Naive thymus-derived CD4-positive, alpha-beta T cell (primary cell): ENCODE results near the gene ATP5PD. TPM values are rescaled to one million over a fixed set of nuclear protein-coding genes. Genes with fewer than 3 reads are reported as not detected.

ENCODE experiments used
- ATAC-seq: fragments of 150-1000 bp; cut with Tn5 transposase; 2 replicates; pipeline ENCODE4 v1.10.0; 2021; ENCODE audit warnings: mild to moderate bottlenecking, moderate library complexity
- CTCF ChIA-PET: fragments of 350-600 bp; sonication (Branson Sonifier 250); formaldehyde crosslinking; loops from one replicate; lab custom pipeline; 2021; ENCODE audit warnings: antibody characterized with exemption; lab: Charles Lee
- POLR2A ChIA-PET: fragments of 350-600 bp; sonication (Branson Sonifier 250); formaldehyde crosslinking; loops from one replicate; lab custom pipeline; 2021; ENCODE audit warnings: antibody characterized with exemption, inconsistent platforms; lab: Charles Lee
- DNase-seq, 9 donors: peaks; one replicate each; pipeline versions ENCODE4 v3.0.0 to v3.0.0-alpha.2; 2020 to 2022; ENCODE audit warnings: mixed read lengths in 1 of 9
- H3K27ac ChIP-seq: one replicate; pipeline ENCODE4 v1.7.0; 2013; ENCODE audit warnings: mild to moderate bottlenecking, low read depth, low read length, moderate library complexity
- H3K27me3 ChIP-seq, 2 donors: one replicate each; pipeline ENCODE4 v1.7.0; 2013; ENCODE audit warnings: low read length in 2 of 2, mild to moderate bottlenecking in 2 of 2, moderate library complexity in 2 of 2; ENCODE audit not compliant: control insufficient read depth in 2 of 2, insufficient read depth in 2 of 2
- H3K36me3 ChIP-seq, 3 experiments: 1 replicate in 2 of 3; 2 replicates in 1 of 3; pipeline ENCODE4 v1.7.0; 2013; ENCODE audit warnings: low read length in 3 of 3, mild to moderate bottlenecking in 3 of 3, moderate library complexity in 1 of 3; ENCODE audit not compliant: insufficient read depth in 3 of 3, control insufficient read depth in 2 of 3
- H3K4me1 ChIP-seq, 2 donors: one replicate each; pipeline ENCODE4 v1.7.0; 2013; ENCODE audit warnings: low read length in 2 of 2, mild to moderate bottlenecking in 2 of 2, moderate library complexity in 1 of 2; ENCODE audit not compliant: control insufficient read depth in 2 of 2, insufficient read depth in 2 of 2
- H3K4me3 ChIP-seq: 2 replicates; pipeline ENCODE4 v1.7.0; 2013; ENCODE audit warnings: mild to moderate bottlenecking, low read length
- H3K9me3 ChIP-seq, 3 experiments: 1 replicate in 2 of 3; 2 replicates in 1 of 3; pipeline ENCODE4 v1.7.0; 2013; ENCODE audit warnings: low read length in 3 of 3; ENCODE audit not compliant: control insufficient read depth in 2 of 3
- H3K27ac Mint-ChIP-seq, 9 donors: one replicate each; pipeline ENCODE4 v1.8.0; 2020 to 2022; ENCODE audit warnings: mixed read lengths in 9 of 9, mild to moderate bottlenecking in 8 of 9, moderate library complexity in 5 of 9, inconsistent platforms in 2 of 9
- H3K27me3 Mint-ChIP-seq, 5 donors: one replicate each; pipeline ENCODE4 v1.8.0; 2021 to 2022; ENCODE audit warnings: mixed read lengths in 5 of 5, mild to moderate bottlenecking in 1 of 5
- H3K36me3 Mint-ChIP-seq, 5 donors: one replicate each; pipeline ENCODE4 v1.8.0; 2020 to 2022; ENCODE audit warnings: mixed read lengths in 5 of 5, mild to moderate bottlenecking in 3 of 5, inconsistent platforms in 1 of 5
- H3K4me1 Mint-ChIP-seq, 7 donors: one replicate each; pipeline ENCODE4 v1.8.0; 2020 to 2022; ENCODE audit warnings: mixed read lengths in 7 of 7, mild to moderate bottlenecking in 3 of 7, inconsistent platforms in 1 of 7
- H3K4me3 Mint-ChIP-seq, 10 donors: one replicate each; pipeline ENCODE4 v1.8.0; 2020 to 2022; ENCODE audit warnings: mild to moderate bottlenecking in 10 of 10, mixed read lengths in 10 of 10, moderate library complexity in 6 of 10, inconsistent platforms in 2 of 10
- H3K9me3 Mint-ChIP-seq, 11 donors: one replicate each; pipeline ENCODE4 v1.8.0; 2020 to 2022; ENCODE audit warnings: mixed read lengths in 11 of 11, mild to moderate bottlenecking in 4 of 11, inconsistent platforms in 1 of 11, moderate library complexity in 1 of 11
- intact Hi-C, 2 donors: fragments of 100-400 bp; cut with micrococcal nuclease; formaldehyde crosslinking; loops; one replicate each; pipeline ENCODE4 v1.15.1; 2023
- polyA plus RNA-seq, 2 donors: library from polyadenylated mRNA; unstranded; fragments of 300-500 nt; fragmentation: Illumina TruSeq; gene quantifications; one replicate each; pipeline ENCODE4 v1.2.3, GENCODE V29; 2021
- total RNA-seq, 6 experiments: library from RNA in 5 of 6; stranded (reverse) in 5 of 6; gene quantifications; 1 replicate in 5 of 6; 2 replicates in 1 of 6; pipeline ENCODE4 v1.2.3 and lab custom pipeline; 2021 to 2026

ATP5PD gene
- total and polyA plus RNA-seq, 7 experiments from 2014 or later: 113 to 478 (median 167) TPM

GRCh38 chr17:75086496-75087181, 39.9 kb upstream of the ATP5PD start:
- H3K27me3 ChIP-seq: no peaks in the 10 kb centered on the region
- H3K9me3 Mint-ChIP-seq: peaks cover 0 to 2% (median 0%) of the 10 kb centered on the region in 11 donors
- ATAC-seq (no peak), DNase-seq (no peak)
- no peaks in the 10 kb centered on the region for H3K36me3 ChIP-seq
- POLR2A ChIA-PET: interaction anchor here (1.1 to 3.4 kb wide), 7 partner anchors 10 to 39 kb away, joined by 3 to 20 read pairs (median 7); partner anchors contain the start of genes ARMC7, ATP5PD and KCTD2
- CTCF ChIA-PET: no interaction called here
- H3K4me3 Mint-ChIP-seq: peak overlapping the region; percentile 46 to 90 (median 83)
- peak overlapping the region; percentile 1 to 93 (median 89) for H3K27ac Mint-ChIP-seq
- H3K27ac ChIP-seq: no peak overlapping the region
- H3K9me3 ChIP-seq: no peaks in the 10 kb centered on the region
- H3K36me3 Mint-ChIP-seq: no peaks in the 10 kb centered on the region
- intact Hi-C loops: loop anchor here in 1 of 2 donors (2.0 to 5.0 kb wide), 3 partner anchors 22 to 52 kb away; partner anchors contain the start of genes ARMC7, ATP5PD and KCTD2
- H3K4me3 ChIP-seq: no peak overlapping the region
- H3K4me1 ChIP-seq: peaks cover 6 to 29% of the 10 kb centered on the region in 2 donors
- H3K27me3 Mint-ChIP-seq: peaks cover 0 to 3% (median 0%) of the 10 kb centered on the region in 5 donors
- peaks cover 48 to 66% (median 53%) of the 10 kb centered on the region in 7 donors for H3K4me1 Mint-ChIP-seq

DNA sequence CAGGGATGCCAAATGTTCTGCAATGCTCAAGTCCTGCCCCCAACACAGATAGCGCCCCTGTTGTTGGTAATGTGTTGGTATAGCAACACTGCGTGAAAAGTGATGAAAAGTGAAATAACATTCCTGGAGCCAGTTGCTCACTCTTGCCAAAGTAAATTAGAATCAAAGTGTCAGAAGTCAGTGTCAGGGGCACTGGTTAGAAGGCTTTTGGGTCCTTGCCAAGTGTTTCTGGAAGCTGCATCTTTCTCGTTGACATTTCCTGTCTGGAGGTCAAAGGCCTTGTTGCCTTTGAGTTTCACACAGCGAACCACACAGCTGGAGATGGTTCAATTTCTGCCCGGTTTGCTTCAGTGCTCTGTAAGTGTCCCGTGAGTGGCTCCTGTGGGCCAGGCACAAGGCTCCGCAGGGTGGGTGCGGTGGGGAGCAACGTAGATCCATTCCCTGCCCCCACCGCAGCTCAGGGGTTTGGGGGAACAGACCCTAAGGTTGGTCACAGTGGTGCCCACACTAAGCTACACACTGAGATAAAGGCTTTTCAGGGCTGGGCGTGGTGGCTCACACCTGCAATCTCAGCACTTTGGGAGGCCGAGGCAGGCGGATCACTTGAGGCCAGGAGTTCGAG, 37.4 kb upstream of the ATP5PD start:
- Histone ChIP-seq H3K4me3 (no peak overlapping the region), H3K27ac (peak overlapping the region; percentile 45), H3K4me1 (peaks cover 6 to 25% of the 10 kb centered on the region in 2 donors), H3K27me3 (no peaks in the 10 kb centered on the region), H3K9me3 (no peaks in the 10 kb centered on the region), H3K36me3 (no peaks in the 10 kb centered on the region)
- Mint-ChIP-seq H3K27ac (peak overlapping the region; percentile 7 to 87 (median 85)), H3K4me3 (peak overlapping the region in 9 of 10 donors; percentile 3 to 63 (median 48)), H3K27me3 (peaks cover 0 to 3% (median 0%) of the 10 kb centered on the region in 5 donors), H3K36me3 (no peaks in the 10 kb centered on the region), H3K9me3 (peaks cover 0 to 2% (median 0%) of the 10 kb centered on the region in 11 donors), H3K4me1 (peaks cover 29 to 45% (median 38%) of the 10 kb centered on the region in 7 donors)
- CTCF ChIA-PET: interaction anchor here (1.8 kb wide), 1 partner anchor 30 kb away, joined by 5 read pairs; no protein-coding TSS in a partner anchor
- DNase-seq (peak in 7 of 9 donors; percentile 54 to 79 (median 70)), ATAC-seq (no peak)
- intact Hi-C loops: no loop called here
- POLR2A ChIA-PET: interaction anchor here (0.8 to 1.9 kb wide), 6 partner anchors 16 to 72 kb away, joined by 3 to 4 read pairs (median 3); partner anchors contain the start of genes ARMC7 and MRPL58

- no peaks in the 10 kb centered on the region for H3K27me3 ChIP-seq
- intact Hi-C loops: no loop called here
- ChIA-PET POLR2A (interaction anchor here (1.1 to 1.2 kb wide), 2 partner anchors 11 to 25 kb away, joined by 3 read pairs; no protein-coding TSS in a partner anchor), CTCF (interaction anchor here (1.6 kb wide), 1 partner anchor 119 kb away, joined by 3 read pairs; no protein-coding TSS in a partner anchor)
- no peak overlapping the region for H3K4me3 ChIP-seq
- DNase-seq (no peak), ATAC-seq (no peak)
- Mint-ChIP-seq H3K27me3 (peaks cover 0 to 3% (median 0%) of the 10 kb centered on the region in 5 donors), H3K9me3 (peaks cover 0 to 2% (median 0%) of the 10 kb centered on the region in 11 donors), H3K27ac (peak overlapping the region in 4 of 9 donors; percentile 42 to 79 (median 74)), H3K36me3 (no peaks in the 10 kb centered on the region), H3K4me3 (peak overlapping the region in 1 of 10 donors; percentile 20), H3K4me1 (peaks cover 22 to 36% (median 33%) of the 10 kb centered on the region in 7 donors)
- H3K9me3 ChIP-seq: no peaks in the 10 kb centered on the region
- no peaks in the 10 kb centered on the region for H3K36me3 ChIP-seq
- H3K4me1 ChIP-seq: peaks cover 0 to 24% of the 10 kb centered on the region in 2 donors
- no peak overlapping the region for H3K27ac ChIP-seq
These were observed 35.9 kb upstream of the ATP5PD start for GRCh38 chr17:75082683-75083082.

DNA sequence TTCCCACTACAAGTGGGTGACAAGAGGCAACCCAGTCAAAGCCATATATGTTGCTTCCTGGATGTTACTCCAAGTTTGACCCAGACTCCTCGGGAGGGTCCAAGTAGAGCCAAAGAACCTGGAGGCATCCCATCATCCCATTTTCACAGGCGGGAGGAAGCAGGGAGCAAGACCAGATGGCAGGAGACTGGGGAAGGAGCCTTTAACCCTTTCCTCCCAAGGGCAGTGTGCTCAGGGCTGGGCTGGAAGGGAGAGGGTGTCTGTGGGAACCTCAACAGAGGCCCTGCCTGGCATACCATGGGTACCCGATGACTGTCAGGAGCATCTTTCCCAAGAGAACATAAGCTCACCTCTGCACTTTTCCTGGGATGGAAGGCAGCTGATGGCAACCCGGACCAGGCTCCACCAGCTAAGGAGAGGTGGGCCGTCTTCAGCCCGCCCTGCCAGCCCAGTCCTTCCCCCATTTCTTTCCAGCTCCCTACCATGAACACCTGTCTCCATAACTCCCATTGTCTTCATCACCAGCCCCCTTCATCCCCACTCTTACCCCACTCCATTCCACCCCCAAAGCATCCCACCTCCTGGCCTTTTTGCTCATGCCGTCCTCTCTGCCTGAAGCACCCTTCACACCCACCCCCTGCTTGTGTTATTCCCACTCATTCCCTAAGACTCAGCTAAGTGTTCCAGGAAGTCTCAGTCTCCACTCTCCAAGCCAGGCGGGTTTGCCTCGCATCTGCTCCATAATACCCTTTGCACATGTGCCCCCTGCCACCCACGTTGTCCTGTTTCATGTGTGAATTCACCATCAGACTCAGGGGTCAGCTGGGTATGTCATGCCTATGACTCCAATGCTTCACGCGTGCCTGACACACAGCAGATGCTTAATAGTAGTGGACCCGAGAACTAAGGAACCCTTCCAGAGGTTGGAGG, 35.1 kb upstream of the ATP5PD start:
- H3K36me3 ChIP-seq: no peaks in the 10 kb centered on the region
- intact Hi-C loops: no loop called here
- H3K27ac ChIP-seq: no peak overlapping the region
- Mint-ChIP-seq H3K9me3 (peaks cover 0 to 2% (median 0%) of the 10 kb centered on the region in 11 donors), H3K27ac (peak overlapping the region in 4 of 9 donors; percentile 33 to 77 (median 66)), H3K36me3 (no peaks in the 10 kb centered on the region), H3K4me3 (no peak overlapping the region), H3K4me1 (peaks cover 19 to 34% (median 28%) of the 10 kb centered on the region in 7 donors), H3K27me3 (peaks cover 0 to 3% (median 0%) of the 10 kb centered on the region in 5 donors)
- H3K4me1 ChIP-seq: peaks cover 0 to 23% of the 10 kb centered on the region in 2 donors
- no peak for ATAC-seq
- no peaks in the 10 kb centered on the region for H3K9me3 ChIP-seq
- DNase-seq: no peak
- H3K4me3 ChIP-seq: no peak overlapping the region
- ChIA-PET POLR2A (interaction anchor here (0.9 to 1.2 kb wide), 4 partner anchors 9 to 26 kb away, joined by 3 to 4 read pairs (median 3); no protein-coding TSS in a partner anchor), CTCF (interaction anchor here (0.6 to 1.6 kb wide), 4 partner anchors 11 to 120 kb away, joined by 3 to 8 read pairs (median 4); no protein-coding TSS in a partner anchor)
- H3K27me3 ChIP-seq: no peaks in the 10 kb centered on the region

- no peaks in the 10 kb centered on the region for H3K36me3 Mint-ChIP-seq
- CTCF ChIA-PET: interaction anchor here (1.4 kb wide), 1 partner anchor 12 kb away, joined by 4 read pairs; no protein-coding TSS in a partner anchor
- intact Hi-C loops: no loop called here
- POLR2A ChIA-PET: interaction anchor here (0.5 to 1.2 kb wide), 2 partner anchors 9 to 59 kb away, joined by 3 to 5 read pairs; partner anchors contain the start of gene SLC16A5
- Histone ChIP-seq H3K27me3 (no peaks in the 10 kb centered on the region), H3K4me3 (no peak overlapping the region), H3K27ac (no peak overlapping the region), H3K36me3 (no peaks in the 10 kb centered on the region), H3K4me1 (peaks cover 0 to 18% of the 10 kb centered on the region in 2 donors), H3K9me3 (no peaks in the 10 kb centered on the region)
- peaks cover 10 to 24% (median 13%) of the 10 kb centered on the region in 7 donors for H3K4me1 Mint-ChIP-seq
- H3K9me3 Mint-ChIP-seq: no peaks in the 10 kb centered on the region
- H3K27ac Mint-ChIP-seq: peak overlapping the region in 2 of 9 donors; percentile 25 to 38
- peaks cover 0 to 3% (median 0%) of the 10 kb centered on the region in 5 donors for H3K27me3 Mint-ChIP-seq
- no peak for DNase-seq
- ATAC-seq: no peak
- H3K4me3 Mint-ChIP-seq: no peak overlapping the region
These were observed 32.2 kb upstream of the ATP5PD start for GRCh38 chr17:75079023-75079373.
